ENCODE data around the gene TULP4.
"Not testable (repeated sequence)": the region's sequence is repeated elsewhere in the genome, so short reads cannot be mapped to it uniquely, and the experiment has no call there.

TULP4 gene

DNA sequence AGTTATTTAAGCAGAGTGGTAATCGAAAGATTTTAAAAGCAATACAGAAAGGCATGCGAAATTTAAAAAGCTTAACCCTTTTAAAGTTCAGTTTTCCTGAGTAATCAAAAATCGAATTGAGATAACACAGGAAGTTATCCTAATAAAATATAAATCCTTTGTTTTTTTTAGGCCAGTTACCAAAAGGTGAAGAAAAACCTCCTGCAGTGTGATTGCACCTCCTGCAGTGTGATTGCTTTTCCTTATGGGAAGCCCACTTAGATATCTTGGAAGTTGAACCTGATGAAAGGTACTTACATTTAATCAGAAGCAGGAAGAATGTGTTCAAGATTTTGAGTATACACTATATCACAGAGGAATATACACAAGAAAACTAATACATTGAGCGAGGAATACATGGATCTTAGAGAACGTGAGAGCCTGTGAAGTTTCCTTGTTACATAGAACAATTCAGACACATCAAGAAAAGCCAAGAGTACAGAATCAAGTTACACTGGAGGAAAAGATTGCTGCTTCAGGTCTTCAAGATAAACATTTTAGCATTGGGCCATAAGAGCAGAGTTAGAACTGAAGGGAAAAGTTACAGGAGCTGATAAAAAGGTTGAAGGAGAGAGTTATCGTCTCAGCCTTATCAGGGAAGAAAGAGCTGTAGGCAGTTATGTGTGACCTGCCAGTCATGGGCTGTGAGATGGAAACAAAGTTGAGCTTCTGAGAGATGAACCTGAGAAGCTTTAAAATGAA, 240.0 kb downstream of the TULP4 start:
- Histone ChIP-seq H3K4me3 (ENCODE audit: low read length) (no peak overlapping the region), H3K9ac (ENCODE audit: low read length) (no peak overlapping the region), H3K27me3 (ENCODE audit: control insufficient read depth, insufficient read depth, low read length) (no peaks in the 10 kb centered on the region), H3K4me1 (ENCODE audit: control insufficient read depth, insufficient read depth, low read length) (no peaks in the 10 kb centered on the region), H3K27ac (ENCODE audit: low read depth, low read length) (no peak overlapping the region), H3K36me3 (ENCODE audit: control insufficient read depth, insufficient read depth, low read length) (no peaks in the 10 kb centered on the region)

DNA sequence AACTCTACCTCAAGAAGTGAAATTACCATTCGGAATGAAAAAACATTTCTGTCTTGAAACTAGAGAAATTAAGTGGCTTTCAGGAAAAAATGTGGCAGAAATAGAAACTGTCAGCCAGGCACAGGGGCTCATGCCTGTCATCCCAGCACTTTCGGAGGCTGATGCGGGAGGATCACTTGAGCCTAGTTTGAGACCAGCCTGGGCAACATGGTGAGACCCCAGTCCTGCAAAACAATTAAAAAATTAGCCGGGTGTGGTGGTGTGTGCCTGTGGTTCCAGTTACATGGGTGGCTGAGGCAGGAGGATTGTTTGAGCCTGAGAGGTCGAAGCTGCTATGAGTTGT, 240.5 kb downstream of the TULP4 start:
- Histone ChIP-seq H3K9ac (ENCODE audit: low read length) (no peak overlapping the region), H3K36me3 (ENCODE audit: control insufficient read depth, insufficient read depth, low read length) (no peaks in the 10 kb centered on the region), H3K27me3 (ENCODE audit: control insufficient read depth, insufficient read depth, low read length) (no peaks in the 10 kb centered on the region), H3K4me1 (ENCODE audit: control insufficient read depth, insufficient read depth, low read length) (no peaks in the 10 kb centered on the region), H3K27ac (ENCODE audit: low read depth, low read length) (no peak overlapping the region), H3K4me3 (ENCODE audit: low read length) (no peak overlapping the region)

DNA sequence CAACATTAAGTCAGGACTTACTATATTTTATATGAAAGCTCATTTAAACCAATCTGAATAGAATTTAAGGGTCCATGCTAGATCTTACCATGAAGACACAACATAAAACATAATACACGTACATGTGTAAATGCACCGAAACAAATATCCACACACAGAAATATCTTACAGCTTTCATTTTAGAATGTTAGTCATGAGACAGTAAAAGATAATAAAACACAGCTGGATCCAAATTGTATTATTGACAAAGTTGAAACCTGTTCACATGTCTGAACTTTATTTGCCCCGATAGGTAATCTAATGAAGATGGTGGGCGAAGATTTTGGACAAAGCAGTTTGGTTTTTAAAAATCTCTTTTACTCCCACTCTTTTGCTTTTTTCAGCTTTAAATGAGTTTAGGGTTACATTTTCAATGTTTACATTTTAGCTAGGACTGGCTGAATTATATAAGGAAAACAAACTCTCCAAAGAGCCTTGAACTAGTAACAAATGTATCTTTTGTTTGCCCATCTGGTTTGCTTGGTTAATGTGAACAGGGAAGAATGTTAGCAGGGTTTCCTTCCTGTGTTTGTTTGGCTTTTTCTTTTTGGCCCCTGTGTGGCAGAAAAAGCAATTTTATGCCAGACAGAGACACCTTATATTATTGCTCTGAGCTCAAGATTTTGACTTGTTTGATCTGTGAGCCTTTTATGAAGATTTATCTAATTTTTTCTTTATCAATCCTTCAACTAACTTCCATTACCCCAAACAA, 242.5 kb downstream of the TULP4 start:
- Histone ChIP-seq H3K27me3 (ENCODE audit: control insufficient read depth, insufficient read depth, low read length) (no peaks in the 10 kb centered on the region), H3K4me3 (ENCODE audit: low read length) (no peak overlapping the region), H3K9ac (ENCODE audit: low read length) (no peak overlapping the region), H3K36me3 (ENCODE audit: control insufficient read depth, insufficient read depth, low read length) (no peaks in the 10 kb centered on the region), H3K27ac (ENCODE audit: low read depth, low read length) (no peak overlapping the region), H3K4me1 (ENCODE audit: control insufficient read depth, insufficient read depth, low read length) (no peaks in the 10 kb centered on the region)

DNA sequence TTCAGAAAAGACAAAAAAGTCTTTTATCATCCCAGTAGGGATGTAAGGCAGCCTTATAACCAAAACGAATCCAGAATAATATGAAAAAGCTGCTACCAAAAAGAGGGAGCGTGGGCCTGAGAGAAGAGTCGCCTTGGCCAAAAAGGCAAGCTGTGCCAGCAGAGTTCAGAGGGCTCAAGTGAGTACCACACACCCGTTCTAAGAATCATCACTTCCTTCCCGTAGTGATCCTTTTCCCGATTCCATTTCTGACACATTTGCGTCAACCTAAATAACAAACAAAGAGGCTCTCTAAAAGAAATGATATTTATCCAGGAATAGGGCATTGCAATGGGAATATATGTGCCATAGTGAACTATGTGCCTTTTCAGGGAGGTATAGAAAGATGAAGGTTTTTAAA, 243.8 kb downstream of the TULP4 start:
- Histone ChIP-seq H3K4me1 (ENCODE audit: control insufficient read depth, insufficient read depth, low read length) (peaks cover under 1% of the 10 kb centered on the region), H3K4me3 (ENCODE audit: low read length) (no peak overlapping the region), H3K27me3 (ENCODE audit: control insufficient read depth, insufficient read depth, low read length) (no peaks in the 10 kb centered on the region), H3K9ac (ENCODE audit: low read length) (no peak overlapping the region), H3K27ac (ENCODE audit: low read depth, low read length) (no peak overlapping the region), H3K36me3 (ENCODE audit: control insufficient read depth, insufficient read depth, low read length) (no peaks in the 10 kb centered on the region)

DNA sequence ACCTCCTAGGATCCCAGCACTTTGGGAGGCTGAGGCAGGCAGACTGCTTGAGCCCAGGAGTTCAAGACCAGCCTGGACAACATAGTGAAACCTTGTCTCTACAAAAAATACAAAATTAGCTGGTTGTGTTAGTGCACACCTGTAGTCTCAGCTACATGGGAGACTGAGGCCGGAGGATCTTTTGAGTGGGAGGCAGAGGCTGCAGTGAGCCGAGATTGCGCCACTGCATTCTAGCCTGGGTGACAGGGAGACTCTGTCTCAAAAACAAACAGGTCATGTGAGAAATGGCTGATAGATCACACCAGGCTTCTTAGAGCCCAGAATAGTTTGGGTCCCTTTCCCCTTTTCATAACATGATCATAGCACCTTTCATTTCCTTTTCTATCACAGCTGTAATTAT, 244.8 kb downstream of the TULP4 start:
- H3K9ac ChIP-seq (ENCODE audit: low read length); H3K4me1 ChIP-seq (ENCODE audit: control insufficient read depth, insufficient read depth, low read length); H3K36me3 ChIP-seq (ENCODE audit: control insufficient read depth, insufficient read depth, low read length); H3K27ac ChIP-seq (ENCODE audit: low read depth, low read length); H3K27me3 ChIP-seq (ENCODE audit: control insufficient read depth, insufficient read depth, low read length); H3K4me3 ChIP-seq (ENCODE audit: low read length): not testable (repeated sequence)

DNA sequence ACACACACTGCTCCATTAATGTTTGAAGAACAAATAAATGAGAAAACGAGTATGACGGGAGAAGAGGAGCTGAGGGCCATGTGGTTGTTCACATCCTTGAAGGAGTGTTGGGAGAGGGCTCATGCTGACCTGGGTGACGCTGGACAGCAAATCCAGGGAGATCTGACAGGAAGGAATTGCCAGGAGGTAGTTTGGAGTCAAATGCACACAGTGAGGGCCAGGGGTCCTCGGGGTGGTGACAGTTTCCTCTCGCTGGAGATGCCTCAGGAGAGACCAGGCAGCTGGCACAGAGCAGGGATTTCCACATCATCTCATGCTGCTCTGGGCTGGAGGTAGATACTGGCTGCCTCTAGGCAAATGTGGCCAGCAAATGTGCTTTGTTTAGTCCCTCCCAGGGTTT, 245.7 kb downstream of the TULP4 start:
- H3K27ac ChIP-seq (ENCODE audit: low read depth, low read length): no peak overlapping the region
- H3K4me3 ChIP-seq (ENCODE audit: low read length): no peak overlapping the region
- no peak overlapping the region for H3K9ac ChIP-seq (ENCODE audit: low read length)

DNA sequence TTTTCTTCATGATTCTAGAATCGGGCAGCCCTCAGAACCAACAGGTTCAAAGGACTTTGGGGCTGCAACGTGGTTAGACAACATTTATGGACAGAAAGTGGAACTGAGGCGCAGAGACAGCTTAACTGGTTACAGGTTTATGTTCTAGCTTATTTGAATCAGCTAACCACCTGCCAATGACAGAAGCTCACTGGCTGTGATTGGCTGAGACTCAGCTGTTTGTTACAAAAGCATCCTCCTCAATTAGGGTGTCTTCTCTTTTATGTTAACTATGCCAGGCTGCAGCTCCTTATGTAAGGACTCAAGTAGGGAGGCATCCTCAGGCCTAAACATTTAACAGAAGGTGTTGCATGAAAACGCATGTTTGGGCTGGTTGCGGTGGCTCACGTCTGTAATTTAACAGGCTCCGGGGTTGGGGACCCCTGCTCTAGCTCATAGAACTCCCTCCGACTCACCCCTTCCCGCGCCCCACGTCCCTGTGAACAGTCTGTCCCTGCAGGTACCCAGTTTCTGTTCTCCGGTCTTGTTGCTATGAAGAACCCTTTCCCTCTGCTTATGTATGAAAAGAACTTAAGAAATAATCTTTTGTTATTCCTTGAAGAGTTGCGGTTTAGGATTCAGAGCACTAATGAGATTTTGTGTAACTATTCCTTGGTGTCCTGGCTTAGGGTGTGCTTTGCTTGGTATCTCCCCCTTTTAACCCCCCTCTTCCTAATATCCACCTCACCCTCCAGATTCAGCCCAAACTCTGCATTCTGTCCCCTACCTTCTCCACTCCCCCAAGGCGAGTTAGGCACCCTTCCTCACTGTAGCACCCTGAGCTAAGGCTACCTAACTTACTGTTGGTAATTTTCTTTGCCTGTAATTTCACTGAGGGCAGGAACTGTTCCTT, 246.4 kb downstream of the TULP4 start:
- Histone ChIP-seq H3K27ac (ENCODE audit: low read depth, low read length) (no peak overlapping the region), H3K9ac (ENCODE audit: low read length) (no peak overlapping the region), H3K36me3 (ENCODE audit: control insufficient read depth, insufficient read depth, low read length) (no peaks in the 10 kb centered on the region), H3K4me1 (ENCODE audit: control insufficient read depth, insufficient read depth, low read length) (peaks cover 5% of the 10 kb centered on the region), H3K27me3 (ENCODE audit: control insufficient read depth, insufficient read depth, low read length) (no peaks in the 10 kb centered on the region), H3K4me3 (ENCODE audit: low read length) (no peak overlapping the region)

More for the DNA sequence above, 245.7 kb downstream of the TULP4 start:
- no peaks in the 10 kb centered on the region for H3K36me3 ChIP-seq (ENCODE audit: control insufficient read depth, insufficient read depth, low read length)
- peaks cover 5% of the 10 kb centered on the region for H3K4me1 ChIP-seq (ENCODE audit: control insufficient read depth, insufficient read depth, low read length)
- H3K27me3 ChIP-seq (ENCODE audit: control insufficient read depth, insufficient read depth, low read length): no peaks in the 10 kb centered on the region

DNA sequence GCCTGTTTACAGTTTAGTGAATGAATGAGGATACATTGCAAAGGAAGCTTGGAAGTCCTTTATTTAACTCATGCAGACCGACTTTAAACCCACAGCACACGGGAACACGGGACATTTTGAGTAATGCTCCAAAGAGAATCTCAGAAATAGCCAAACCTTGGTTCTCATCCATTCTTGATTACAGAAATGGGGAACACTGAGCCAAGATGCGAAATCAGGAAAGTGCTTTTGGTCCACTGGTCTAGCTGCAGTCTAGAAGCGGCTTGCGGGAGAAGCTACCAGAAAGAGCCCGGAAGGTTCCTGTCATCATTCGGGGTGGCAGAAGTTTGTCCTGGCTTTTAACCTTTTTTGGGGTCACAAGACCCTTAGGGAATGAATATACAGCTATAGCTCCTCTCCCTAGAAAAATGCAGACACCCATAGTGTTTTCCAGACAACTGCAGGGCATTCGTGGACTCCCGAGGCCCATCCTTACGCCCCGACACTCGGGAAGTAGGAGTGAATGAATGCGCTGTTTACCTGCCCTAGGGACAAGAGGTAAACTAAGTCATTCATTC, 247.2 kb downstream of the TULP4 start:
- H3K4me1 ChIP-seq (ENCODE audit: control insufficient read depth, insufficient read depth, low read length): peaks cover 5% of the 10 kb centered on the region
- H3K36me3 ChIP-seq (ENCODE audit: control insufficient read depth, insufficient read depth, low read length): no peaks in the 10 kb centered on the region
- H3K4me3 ChIP-seq (ENCODE audit: low read length): peak overlapping the region; percentile 75
- no peaks in the 10 kb centered on the region for H3K27me3 ChIP-seq (ENCODE audit: control insufficient read depth, insufficient read depth, low read length)
- peak overlapping the region; percentile 83 for H3K27ac ChIP-seq (ENCODE audit: low read depth, low read length)
- peak overlapping the region; percentile 5 for H3K9ac ChIP-seq (ENCODE audit: low read length)

DNA sequence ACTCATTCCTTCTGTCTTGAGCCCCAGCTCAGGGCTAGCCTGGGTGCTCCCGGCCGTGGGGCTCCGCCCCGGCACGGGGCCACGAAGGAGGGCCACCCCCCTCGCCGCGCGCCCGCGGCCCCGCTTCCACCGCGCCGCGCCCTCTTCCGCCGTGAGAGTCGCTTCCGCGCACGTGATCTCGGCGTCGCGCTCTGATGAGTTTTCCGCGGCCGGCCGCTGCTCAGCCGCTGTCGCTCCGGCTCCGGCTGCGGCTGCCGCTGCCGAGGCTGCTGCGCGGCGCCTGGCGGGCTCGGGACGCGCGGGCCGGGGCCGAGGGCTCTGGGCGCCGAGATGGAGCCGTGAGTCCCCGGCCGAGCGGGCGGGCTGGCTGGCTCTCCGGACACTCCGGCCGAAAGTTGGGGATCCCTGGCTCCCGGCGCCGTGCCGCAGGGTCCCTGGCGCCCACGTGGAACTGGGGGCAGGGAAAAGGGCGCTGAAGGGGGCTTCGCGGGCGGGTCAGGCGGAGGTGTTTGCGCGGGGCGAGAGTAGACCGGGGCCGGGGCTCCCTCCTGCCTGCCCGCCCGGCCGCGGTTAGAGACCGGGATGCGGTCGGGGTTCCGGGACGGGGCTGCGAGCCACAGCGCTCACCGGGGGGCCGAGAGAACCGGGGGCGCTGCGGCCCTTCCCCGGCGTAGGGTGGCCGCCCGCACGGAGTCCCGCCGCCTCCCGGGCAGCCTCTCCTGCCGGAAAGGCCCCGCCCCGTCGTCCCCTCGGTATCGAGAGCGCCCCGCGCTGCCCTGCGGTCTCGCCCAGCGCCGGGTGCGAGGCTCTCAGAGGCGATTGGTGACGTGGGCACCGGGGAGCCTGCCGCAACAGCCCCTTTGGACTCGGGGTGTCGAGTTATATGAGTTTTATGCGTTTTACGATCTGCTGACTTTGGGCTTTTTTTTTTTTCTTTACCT, 247.9 kb downstream of the TULP4 start, which contains the start of gene TMEM181:
TSS of gene TMEM181 (plus strand) at position 197 of the 941 bp plus-strand sequence. CDS start at position 331, 134 bp downstream.
- Histone ChIP-seq H3K4me3 (ENCODE audit: low read length) (peak within 1 kb of the TSS; percentile 75), H3K4me1 (ENCODE audit: control insufficient read depth, insufficient read depth, low read length) (peaks cover 5% of the 10 kb centered on the region), H3K36me3 (ENCODE audit: control insufficient read depth, insufficient read depth, low read length) (no peaks in the 10 kb centered on the region), H3K9ac (ENCODE audit: low read length) (peak within 1 kb of the TSS; percentile 42), H3K27ac (ENCODE audit: low read depth, low read length) (peak within 1 kb of the TSS; percentile 83), H3K27me3 (ENCODE audit: control insufficient read depth, insufficient read depth, low read length) (no peaks in the 10 kb centered on the region)

DNA sequence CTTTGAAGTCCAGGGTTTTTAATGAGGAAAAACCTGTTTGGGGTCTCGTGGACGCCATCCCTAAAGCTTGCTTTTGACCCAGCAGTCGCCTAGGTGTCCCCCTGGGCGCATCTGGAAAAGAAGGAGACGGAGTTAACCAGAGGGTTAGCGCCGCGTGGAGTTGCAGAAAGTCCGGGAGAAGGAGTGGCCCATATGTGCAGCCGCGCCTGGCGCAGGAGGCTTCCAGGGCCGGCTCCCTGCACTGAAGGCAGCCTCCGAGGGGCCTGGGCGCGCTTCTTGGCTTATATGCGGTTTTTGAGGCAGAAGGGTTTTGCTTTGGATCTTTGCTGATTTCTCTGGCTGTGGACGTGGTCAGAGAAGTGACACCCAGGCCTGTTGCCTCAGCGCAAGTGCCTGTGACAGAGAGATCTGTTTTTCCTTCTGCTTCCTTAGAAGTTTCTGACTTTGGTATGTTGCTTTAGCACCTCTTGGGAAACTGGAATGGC, 248.6 kb downstream of the TULP4 start:
- Histone ChIP-seq H3K9ac (ENCODE audit: low read length) (peak overlapping the region; percentile 25), H3K27me3 (ENCODE audit: control insufficient read depth, insufficient read depth, low read length) (no peaks in the 10 kb centered on the region), H3K27ac (ENCODE audit: low read depth, low read length) (peak overlapping the region; percentile 83), H3K4me3 (ENCODE audit: low read length) (peak overlapping the region; percentile 75), H3K4me1 (ENCODE audit: control insufficient read depth, insufficient read depth, low read length) (peaks cover 5% of the 10 kb centered on the region), H3K36me3 (ENCODE audit: control insufficient read depth, insufficient read depth, low read length) (no peaks in the 10 kb centered on the region)

Data from rectal smooth muscle tissue (tissue), 1 donor.